Measurements from ENCODE around the gene HYDIN.

HYDIN gene

DNA sequence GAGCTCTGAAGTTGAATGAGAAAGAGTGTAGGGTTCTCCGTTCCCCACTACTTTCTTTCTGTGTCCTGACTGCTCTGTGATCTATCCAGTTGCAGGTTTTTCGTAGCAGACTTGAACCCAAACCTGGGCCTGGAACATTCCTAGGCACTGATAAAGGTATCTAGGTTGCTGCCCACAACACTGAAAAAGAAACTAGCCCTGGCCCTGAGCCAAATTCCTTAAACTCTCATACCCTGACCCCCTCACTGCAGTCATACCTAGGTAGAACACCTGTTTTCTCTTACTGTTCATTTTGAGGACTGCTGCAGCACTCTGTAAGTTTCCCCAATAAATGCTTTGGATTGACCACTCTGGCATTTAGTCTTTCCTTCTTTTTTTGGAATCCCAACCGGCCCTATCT, 5.4 kb downstream of the HYDIN start:
- no peak overlapping the region for H3K27ac ChIP-seq
- TF ChIP-seq ZFX (IDR thresholded peaks at IDR 0.05) = no peak
- TF ChIP-seq, protein P1, sequence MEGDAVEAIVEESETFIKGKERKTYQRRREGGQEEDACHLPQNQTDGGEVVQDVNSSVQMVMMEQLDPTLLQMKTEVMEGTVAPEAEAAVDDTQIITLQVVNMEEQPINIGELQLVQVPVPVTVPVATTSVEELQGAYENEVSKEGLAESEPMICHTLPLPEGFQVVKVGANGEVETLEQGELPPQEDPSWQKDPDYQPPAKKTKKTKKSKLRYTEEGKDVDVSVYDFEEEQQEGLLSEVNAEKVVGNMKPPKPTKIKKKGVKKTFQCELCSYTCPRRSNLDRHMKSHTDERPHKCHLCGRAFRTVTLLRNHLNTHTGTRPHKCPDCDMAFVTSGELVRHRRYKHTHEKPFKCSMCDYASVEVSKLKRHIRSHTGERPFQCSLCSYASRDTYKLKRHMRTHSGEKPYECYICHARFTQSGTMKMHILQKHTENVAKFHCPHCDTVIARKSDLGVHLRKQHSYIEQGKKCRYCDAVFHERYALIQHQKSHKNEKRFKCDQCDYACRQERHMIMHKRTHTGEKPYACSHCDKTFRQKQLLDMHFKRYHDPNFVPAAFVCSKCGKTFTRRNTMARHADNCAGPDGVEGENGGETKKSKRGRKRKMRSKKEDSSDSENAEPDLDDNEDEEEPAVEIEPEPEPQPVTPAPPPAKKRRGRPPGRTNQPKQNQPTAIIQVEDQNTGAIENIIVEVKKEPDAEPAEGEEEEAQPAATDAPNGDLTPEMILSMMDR (conservative IDR thresholded peaks at IDR 0.05) = no peak

DNA sequence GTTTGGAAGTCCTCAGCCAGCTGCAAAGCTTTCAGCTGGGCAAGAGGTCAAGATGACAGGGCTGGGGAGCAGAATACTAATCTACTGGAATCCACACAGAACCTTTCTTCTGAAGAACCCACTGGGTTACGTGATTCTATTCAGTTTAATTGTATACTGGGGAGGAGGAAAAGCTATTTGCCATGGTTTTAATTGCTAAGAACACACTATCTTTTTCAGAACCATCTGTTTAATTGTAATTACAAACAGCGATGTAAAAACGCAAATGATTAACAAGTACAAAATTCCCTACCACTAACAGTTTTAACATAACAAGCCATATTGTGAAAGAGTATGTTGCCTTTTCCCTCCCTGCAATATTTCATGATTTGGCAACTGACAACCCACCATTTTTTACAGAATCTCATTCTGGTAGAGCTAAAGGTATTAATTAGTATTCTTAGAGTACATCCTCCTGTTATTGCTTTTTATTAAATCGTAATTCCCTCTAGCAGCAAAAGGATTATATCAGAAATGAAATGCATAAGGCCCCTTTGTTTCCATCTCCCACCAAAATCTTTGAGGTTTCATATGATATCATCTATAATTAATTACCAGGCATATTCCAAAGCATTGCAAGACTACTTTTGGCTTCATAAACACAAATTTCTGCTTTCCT, 12.1 kb downstream of the HYDIN start:
- TF ChIP-seq ZFX (IDR thresholded peaks at IDR 0.05) = no peak
- TF ChIP-seq, protein P1 (conservative IDR thresholded peaks at IDR 0.05) = no peak
- H3K27ac ChIP-seq = no peak overlapping the region

DNA sequence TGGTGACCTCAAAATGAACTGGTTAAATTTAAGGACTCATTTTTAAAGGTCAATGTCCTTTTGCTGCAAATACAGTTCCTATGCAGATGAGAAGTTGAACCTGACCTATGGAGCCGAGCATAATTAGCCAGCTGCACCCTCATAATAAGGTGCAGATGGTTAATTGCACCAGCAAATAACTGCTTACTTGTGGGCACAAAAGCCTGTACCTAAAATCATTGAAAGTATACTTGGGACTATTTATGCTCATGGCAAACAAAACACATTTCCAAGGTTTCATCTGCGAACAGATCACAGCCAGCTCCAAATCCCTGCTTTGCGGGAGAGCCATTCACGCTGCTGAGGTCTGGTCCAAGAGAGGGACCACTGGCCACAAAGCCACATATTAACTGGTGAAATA, 13.0 kb downstream of the HYDIN start:
- no peak overlapping the region for H3K27ac ChIP-seq
- TF ChIP-seq, protein P1 (conservative IDR thresholded peaks at IDR 0.05) = no peak
- no peak for TF ChIP-seq ZFX (IDR thresholded peaks at IDR 0.05)

DNA sequence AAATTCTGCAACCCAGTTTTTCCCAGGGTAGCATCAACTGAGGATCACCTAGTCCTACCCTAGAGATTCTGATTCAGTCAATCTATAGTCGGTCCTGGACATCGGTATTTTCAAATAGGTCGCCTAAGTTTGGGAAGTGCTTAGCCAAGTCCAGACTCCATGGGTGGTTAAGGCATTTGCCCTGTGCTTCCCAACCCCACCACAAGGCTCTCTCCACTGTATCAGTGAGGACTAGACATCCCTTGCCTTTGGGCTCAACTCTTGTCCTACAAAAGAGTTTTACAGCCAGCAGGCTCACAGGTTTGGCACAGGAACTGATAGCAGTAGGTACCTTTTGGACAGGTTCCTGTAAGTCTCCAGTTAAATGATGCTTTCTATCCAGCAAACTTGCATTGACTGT, 13.8 kb downstream of the HYDIN start:
- H3K27ac ChIP-seq = no peak overlapping the region
- TF ChIP-seq, protein P1 (conservative IDR thresholded peaks at IDR 0.05) = no peak; the same call in 1 of the 2 replicates
- TF ChIP-seq ZFX (IDR thresholded peaks at IDR 0.05) = no peak

DNA sequence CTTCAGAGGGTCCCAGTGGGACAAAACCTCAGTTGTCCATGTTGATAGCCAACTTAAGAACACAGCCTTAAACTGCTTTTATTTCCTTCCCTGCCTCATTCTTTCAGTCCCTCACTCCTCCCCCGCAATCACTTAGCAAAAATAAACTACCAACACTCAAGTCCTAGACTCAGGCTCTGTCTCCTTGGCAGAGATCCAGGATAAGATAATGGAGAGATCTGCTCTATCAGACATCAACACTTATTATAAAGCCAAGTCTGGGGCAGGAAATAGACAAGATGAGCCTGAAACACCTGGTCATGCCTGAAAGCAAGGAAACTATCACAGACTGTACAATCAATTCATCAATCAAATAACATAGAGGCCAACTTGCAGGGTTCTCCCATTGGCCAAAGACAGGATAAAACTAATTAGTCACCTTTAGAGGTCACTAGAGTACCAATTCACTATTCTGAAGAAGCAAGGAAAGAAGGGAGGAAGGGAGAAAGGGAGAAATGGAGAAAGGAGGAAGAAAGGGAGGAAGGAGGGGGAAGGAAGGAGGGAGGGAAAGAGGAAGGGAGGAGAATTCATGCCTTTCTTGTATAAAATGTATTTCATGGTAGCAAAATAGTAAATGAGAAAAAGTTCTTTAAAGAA, 15.7 kb downstream of the HYDIN start:
- no peak overlapping the region for H3K27ac ChIP-seq
- TF ChIP-seq, protein P1 (conservative IDR thresholded peaks at IDR 0.05) = peak; percentile 40
- TF ChIP-seq ZFX (IDR thresholded peaks at IDR 0.05) = no peak

DNA sequence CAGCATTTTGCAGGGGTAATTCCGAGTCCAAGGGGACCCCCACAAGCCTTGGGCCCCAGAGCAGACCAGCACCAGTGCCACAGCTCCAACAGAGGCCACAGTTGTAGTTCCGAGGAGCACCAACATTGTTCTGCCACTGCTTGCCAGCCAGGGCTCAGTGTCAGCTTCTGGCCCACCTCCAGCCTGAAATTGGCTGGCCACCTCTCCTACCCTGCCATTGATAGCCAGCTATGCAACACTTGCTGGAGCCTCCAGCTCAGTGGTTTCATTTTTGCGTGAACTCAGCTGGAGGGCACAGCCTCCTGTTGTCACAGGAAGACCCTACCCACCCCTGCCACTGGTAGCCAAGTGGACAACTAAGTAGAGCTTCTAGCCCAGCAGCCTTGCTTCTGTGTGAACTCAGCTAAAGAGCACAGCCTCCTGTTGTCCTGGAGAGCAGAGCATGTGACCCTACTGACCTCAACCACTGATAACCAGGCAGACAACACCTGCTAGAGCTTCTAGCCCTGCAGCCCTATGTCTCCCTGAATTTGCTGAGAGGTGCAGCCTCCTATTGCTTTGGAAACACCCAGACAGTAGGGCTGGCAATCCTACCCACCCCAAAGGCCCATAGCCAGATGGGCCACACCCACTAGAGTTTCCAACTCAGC, 24.9 kb downstream of the HYDIN start:
- no peak overlapping the region for H3K27ac ChIP-seq

More for the DNA sequence above, 24.9 kb downstream of the HYDIN start:
- TF ChIP-seq, protein P1 (conservative IDR thresholded peaks at IDR 0.05) = no peak
- no peak for TF ChIP-seq ZFX (IDR thresholded peaks at IDR 0.05)
